H1 (cell line): ENCODE results near the gene SH2D1B.

Source experiments
- ATF3 ChIP-seq: IDR thresholded peaks from 2 replicates; pipeline ENCODE4 v1.6.1; 2011; ENCODE audit warnings: low read depth, mild to moderate bottlenecking, low read length; ENCODE audit not compliant: insufficient read depth
- BACH1 ChIP-seq: IDR thresholded peaks from 2 replicates; pipeline ENCODE4 v1.6.1; 2012; ENCODE audit warnings: low read length, improper control_type of control experiment
- BCL11A ChIP-seq, 2 experiments: IDR thresholded peaks; one replicate each; pipeline ENCODE4 v1.6.1; 2011; ENCODE audit warnings: low read depth in 2 of 2, low read length in 2 of 2, mild to moderate bottlenecking in 2 of 2
- CTCF ChIP-seq, 3 experiments: IDR thresholded peaks; 1 replicate in 2 of 3; 2 replicates in 1 of 3; pipeline versions ENCODE4 v1.5.1 to v1.6.1; 2011; ENCODE audit warnings: low read length in 3 of 3, mild to moderate bottlenecking in 3 of 3, inconsistent platforms in 2 of 3, low read depth in 1 of 3, moderate library complexity in 1 of 3; ENCODE audit not compliant: insufficient read depth in 1 of 3; ENCODE audit errors: control extremely low read depth in 1 of 3
- EP300 ChIP-seq, 2 experiments: IDR thresholded peaks; 1 replicate in 1 of 2; 2 replicates in 1 of 2; pipeline ENCODE4 v1.6.1; 2011 to 2012; ENCODE audit warnings: low read depth in 2 of 2, low read length in 2 of 2, mild to moderate bottlenecking in 2 of 2, borderline replicate concordance in 1 of 2, inconsistent platforms in 1 of 2, moderate library complexity in 1 of 2
- JUND ChIP-seq: IDR thresholded peaks from 2 replicates; pipeline ENCODE4 v1.6.1; 2011; ENCODE audit warnings: mild to moderate bottlenecking, improper control_type of control experiment, low read length
- MAX ChIP-seq: IDR thresholded peaks from 2 replicates; pipeline ENCODE4 v1.6.1; 2012; ENCODE audit warnings: inconsistent platforms
- POLR2A ChIP-seq, 2 experiments: IDR thresholded peaks; 1 replicate in 1 of 2; 2 replicates in 1 of 2; pipeline ENCODE4 v1.6.1; 2011; ENCODE audit warnings: low read depth in 2 of 2, low read length in 2 of 2, mild to moderate bottlenecking in 2 of 2; ENCODE audit errors: control extremely low read depth in 1 of 2
- RBBP5 ChIP-seq: IDR thresholded peaks from 2 replicates; pipeline ENCODE4 v1.7.1; 2012; ENCODE audit warnings: low read depth, mild to moderate bottlenecking, inconsistent platforms, low read length, moderate library complexity, borderline replicate concordance
- YY1 ChIP-seq: IDR thresholded peaks from 2 replicates; pipeline ENCODE4 v1.6.1; 2011; ENCODE audit warnings: low read depth, mild to moderate bottlenecking, low read length

- TF ChIP-seq POLR2A (IDR thresholded peaks at IDR 0.05; ENCODE audit: control extremely low read depth in 1 of 2, low read depth in 2 of 2, low read length in 2 of 2) (no peak), JUND (no peak), BCL11A (IDR thresholded peaks at IDR 0.05; ENCODE audit: low read depth in 2 of 2, low read length in 2 of 2) (no peak), CTCF (IDR thresholded peaks at IDR 0.05; ENCODE audit: control extremely low read depth in 1 of 3, insufficient read depth in 1 of 3, low read depth in 1 of 3, low read length in 3 of 3) (no peak), BACH1 (no peak), ATF3 (no peak), YY1 (no peak), EP300 (IDR thresholded peaks at IDR 0.05; ENCODE audit: borderline replicate concordance in 1 of 2, low read depth in 2 of 2, low read length in 2 of 2) (no peak), RBBP5 (no peak), MAX (no peak)
These were observed 38.2 kb downstream of the SH2D1B start for GRCh38 chr1:162373541-162374260.
